SU-DHL-6 (cell line): ENCODE measurements around the gene GPX3.

Source experiments
- H2AFZ ChIP-seq: fragments of 200-600 bp; sonication (generic); 2 replicates; pipeline ENCODE4 v1.6.1; 2014; ENCODE audit warnings: low read depth, mild to moderate bottlenecking, moderate library complexity, mixed read lengths, antibody characterized with exemption, low read length; ENCODE audit not compliant: severe bottlenecking
- H3F3A ChIP-seq: fragments of 200-600 bp; shearing (Covaris generic); 2 replicates; pipeline ENCODE4 v1.6.0; 2016; ENCODE audit warnings: antibody characterized with exemption, mild to moderate bottlenecking; ENCODE audit not compliant: insufficient read depth
- H3K27ac ChIP-seq: fragments of 200-600 bp; sonication (generic); 2 replicates; pipeline ENCODE4 v1.5.1; 2016; ENCODE audit warnings: low read depth, mild to moderate bottlenecking, low read length, moderate library complexity, mixed read lengths
- H3K27me3 ChIP-seq: fragments of 200-600 bp; sonication (generic), shearing (Covaris generic); 2 replicates; pipeline ENCODE4 v1.6.0; 2014; ENCODE audit warnings: mild to moderate bottlenecking, low read length
- H3K36me3 ChIP-seq: fragments of 200-600 bp; sonication (generic); 2 replicates; pipeline ENCODE4 v1.6.1; 2014; ENCODE audit warnings: mild to moderate bottlenecking, low read length, mixed read lengths
- H3K4me2 ChIP-seq: fragments of 300-600, 200-600 bp; shearing (Covaris generic), sonication (generic); 2 replicates; pipeline ENCODE4 v1.6.0; 2014; ENCODE audit warnings: low read length, low read depth, mild to moderate bottlenecking; ENCODE audit not compliant: poor library complexity, severe bottlenecking
- H3K4me3 ChIP-seq: fragments of 200-600 bp; sonication (generic); 2 replicates; pipeline ENCODE4 v1.5.1; 2014; ENCODE audit warnings: antibody characterized with exemption, low read length, mild to moderate bottlenecking, mixed read lengths; ENCODE audit not compliant: insufficient read depth, poor library complexity, severe bottlenecking
- H3K79me2 ChIP-seq: fragments of 200-600 bp; sonication (generic); 2 replicates; pipeline ENCODE4 v1.6.1; 2014; ENCODE audit warnings: mild to moderate bottlenecking, low read length, moderate library complexity; ENCODE audit not compliant: insufficient read depth
- H3K9ac ChIP-seq: fragments of 200-600 bp; sonication (generic); 2 replicates; pipeline ENCODE4 v1.7.0; 2014; ENCODE audit warnings: mild to moderate bottlenecking, low read length
- H3K9me2 ChIP-seq: fragments of 200-600 bp; sonication (generic); replicated peaks from 2 replicates; pipeline ENCODE4 v1.6.1; 2014; ENCODE audit warnings: low read length; ENCODE audit not compliant: insufficient read depth
- H3K9me3 ChIP-seq: fragments of 200-600 bp; sonication (generic); 2 replicates; pipeline ENCODE4 v1.6.1; 2014; ENCODE audit warnings: low read length, mixed read lengths; ENCODE audit not compliant: insufficient read depth
- H4K20me1 ChIP-seq: fragments of 200-600 bp; sonication (generic); 2 replicates; pipeline ENCODE4 v1.6.1; 2014; ENCODE audit warnings: low read depth, mild to moderate bottlenecking, antibody characterized with exemption, low read length, moderate library complexity, mixed read lengths
- CTCF ChIP-seq: fragments of 200-600 bp; sonication (generic); IDR thresholded peaks from one replicate; pipeline ENCODE4 v1.5.1; 2017; ENCODE audit warnings: antibody characterized with exemption, mild to moderate bottlenecking, low read length, moderate library complexity; ENCODE audit not compliant: insufficient read depth, poor library complexity, severe bottlenecking
- EZH2phosphoT487 ChIP-seq: fragments of 200-600 bp; sonication (generic), shearing (Covaris generic); conservative IDR thresholded peaks from 2 replicates; pipeline ENCODE4 v1.6.1; 2018; ENCODE audit warnings: mild to moderate bottlenecking, antibody characterized with exemption, low read length, moderate library complexity, mixed read lengths

The GPX3 gene

GRCh38 chr5:151014680-151015343 lies 5.6 kb upstream of the GPX3 start:
- no peak overlapping the region for H3K27ac ChIP-seq
- no peak overlapping the region for H3K9ac ChIP-seq
- no peaks in the 10 kb centered on the region for H3K27me3 ChIP-seq
- no peaks in the 10 kb centered on the region for H3K9me3 ChIP-seq
- no peaks in the 10 kb centered on the region for H3F3A ChIP-seq
- no peak overlapping the region for H3K4me2 ChIP-seq
- H4K20me1 ChIP-seq: no peaks in the 10 kb centered on the region
- H3K79me2 ChIP-seq: no peaks in the 10 kb centered on the region
- no peaks in the 10 kb centered on the region for H3K9me2 ChIP-seq
- H3K4me3 ChIP-seq: no peak overlapping the region
- no peak for TF ChIP-seq EZH2phosphoT487
- no peak for TF ChIP-seq CTCF
- H3K36me3 ChIP-seq: no peaks in the 10 kb centered on the region
- H2AFZ ChIP-seq: no peak overlapping the region

GRCh38 chr5:151015974-151016587 lies 4.3 kb upstream of the GPX3 start:
- H3K27ac ChIP-seq: no peak overlapping the region
- H3K4me3 ChIP-seq: no peak overlapping the region
- no peaks in the 10 kb centered on the region for H3K9me3 ChIP-seq
- H2AFZ ChIP-seq: no peak overlapping the region
- H3K36me3 ChIP-seq: no peaks in the 10 kb centered on the region
- H3K9ac ChIP-seq: no peak overlapping the region
- no peaks in the 10 kb centered on the region for H3F3A ChIP-seq
- TF ChIP-seq EZH2phosphoT487: no peak
- TF ChIP-seq CTCF: no peak
- H3K27me3 ChIP-seq: no peaks in the 10 kb centered on the region
- H3K79me2 ChIP-seq: no peaks in the 10 kb centered on the region
- no peaks in the 10 kb centered on the region for H3K9me2 ChIP-seq
- no peaks in the 10 kb centered on the region for H4K20me1 ChIP-seq
- no peak overlapping the region for H3K4me2 ChIP-seq

GRCh38 chr5:151016700-151017099 lies 3.7 kb upstream of the GPX3 start:
- Histone ChIP-seq H3K4me2 (no peak overlapping the region), H4K20me1 (no peaks in the 10 kb centered on the region), H3K79me2 (no peaks in the 10 kb centered on the region), H3K9me2 (no peaks in the 10 kb centered on the region), H2AFZ (no peak overlapping the region), H3F3A (no peaks in the 10 kb centered on the region), H3K9me3 (no peaks in the 10 kb centered on the region), H3K4me3 (no peak overlapping the region), H3K36me3 (no peaks in the 10 kb centered on the region), H3K27me3 (no peaks in the 10 kb centered on the region), H3K27ac (no peak overlapping the region), H3K9ac (no peak overlapping the region)
- no peak for TF ChIP-seq EZH2phosphoT487
- no peak for TF ChIP-seq CTCF
